Prostate gland (tissue), 2 donors: Measurements from ENCODE around the gene ANKS1B.

Experiments used
- POLR2AphosphoS5 ChIP-seq: sonication (generic); formaldehyde crosslinking; IDR thresholded peaks from one replicate; pipeline ENCODE4 v1.6.1; 2017; ENCODE audit warnings: antibody characterized with exemption
- TF ChIP-seq, protein P1 (sequence below), 4 experiments: fragments of 200-600 bp in 2 of 4; fragments of 450-650 bp in 2 of 4; sonication (generic) in 2 of 4; IDR thresholded peaks; 1 replicate in 3 of 4; 2 replicates in 1 of 4; pipeline ENCODE4 v1.5.1; 2016 to 2019; ENCODE audit warnings: antibody characterized with exemption in 4 of 4, mild to moderate bottlenecking in 2 of 4, moderate library complexity in 2 of 4

DNA sequence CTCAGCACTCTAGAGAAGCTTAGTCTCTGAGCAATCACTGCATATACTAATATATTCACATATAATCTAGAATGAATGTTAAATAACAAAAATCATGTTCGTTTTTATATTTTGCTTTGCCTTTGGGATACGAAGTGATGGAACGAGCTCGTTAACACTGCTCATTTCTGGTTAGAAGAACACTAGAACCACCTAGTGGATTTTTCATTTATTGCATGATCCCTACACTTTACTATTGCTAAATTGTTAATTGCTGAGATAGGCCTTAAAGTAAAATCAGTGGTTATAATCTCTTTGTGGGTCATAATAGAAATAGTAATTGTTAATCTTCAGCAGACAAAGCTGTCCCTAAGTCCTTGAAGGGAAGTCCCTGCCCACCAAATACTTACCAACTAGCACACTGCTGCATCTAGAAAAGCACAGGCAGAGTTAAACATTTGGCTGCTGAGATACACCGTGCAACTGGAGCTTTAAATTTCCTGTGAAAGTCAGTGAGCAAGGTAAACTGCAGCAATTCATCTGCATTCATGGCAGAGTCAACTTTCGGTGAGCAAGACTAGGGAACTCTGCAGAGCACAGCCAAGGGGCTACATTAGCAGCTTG, 985.9 kb downstream of the ANKS1B start:
- TF ChIP-seq, protein P1, sequence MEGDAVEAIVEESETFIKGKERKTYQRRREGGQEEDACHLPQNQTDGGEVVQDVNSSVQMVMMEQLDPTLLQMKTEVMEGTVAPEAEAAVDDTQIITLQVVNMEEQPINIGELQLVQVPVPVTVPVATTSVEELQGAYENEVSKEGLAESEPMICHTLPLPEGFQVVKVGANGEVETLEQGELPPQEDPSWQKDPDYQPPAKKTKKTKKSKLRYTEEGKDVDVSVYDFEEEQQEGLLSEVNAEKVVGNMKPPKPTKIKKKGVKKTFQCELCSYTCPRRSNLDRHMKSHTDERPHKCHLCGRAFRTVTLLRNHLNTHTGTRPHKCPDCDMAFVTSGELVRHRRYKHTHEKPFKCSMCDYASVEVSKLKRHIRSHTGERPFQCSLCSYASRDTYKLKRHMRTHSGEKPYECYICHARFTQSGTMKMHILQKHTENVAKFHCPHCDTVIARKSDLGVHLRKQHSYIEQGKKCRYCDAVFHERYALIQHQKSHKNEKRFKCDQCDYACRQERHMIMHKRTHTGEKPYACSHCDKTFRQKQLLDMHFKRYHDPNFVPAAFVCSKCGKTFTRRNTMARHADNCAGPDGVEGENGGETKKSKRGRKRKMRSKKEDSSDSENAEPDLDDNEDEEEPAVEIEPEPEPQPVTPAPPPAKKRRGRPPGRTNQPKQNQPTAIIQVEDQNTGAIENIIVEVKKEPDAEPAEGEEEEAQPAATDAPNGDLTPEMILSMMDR (IDR thresholded peaks at IDR 0.05) = peak in 3 of 4 experiments; percentile 49 to 73 (median 69)
- no peak for TF ChIP-seq POLR2AphosphoS5
